Effector memory CD4-positive, alpha-beta T cell (primary cell): ENCODE measurements around the gene ZBTB46.

Experiments
- DNase-seq, 3 donors: peaks; one replicate each; pipeline ENCODE4 v3.0.0-alpha.2; 2020
- H3K27ac ChIP-seq: 2 replicates; pipeline ENCODE4 v1.7.0; 2013; ENCODE audit warnings: mild to moderate bottlenecking, low read length, moderate library complexity; ENCODE audit not compliant: insufficient read depth, poor library complexity, severe bottlenecking
- H3K27me3 ChIP-seq: replicated peaks from 2 replicates; pipeline ENCODE4 v1.7.0; 2013; ENCODE audit warnings: mild to moderate bottlenecking, low read length; ENCODE audit not compliant: insufficient read depth, control insufficient read depth, poor library complexity, severe bottlenecking
- H3K36me3 ChIP-seq: 2 replicates; pipeline ENCODE4 v1.7.0; 2013; ENCODE audit warnings: mild to moderate bottlenecking, low read length, moderate library complexity; ENCODE audit not compliant: control insufficient read depth, insufficient read depth
- H3K4me1 ChIP-seq: 2 replicates; pipeline ENCODE4 v1.7.0; 2013; ENCODE audit warnings: low read length, mild to moderate bottlenecking; ENCODE audit not compliant: control insufficient read depth, insufficient read depth, poor library complexity, severe bottlenecking
- H3K4me3 ChIP-seq: 2 replicates; pipeline ENCODE4 v1.7.0; 2013; ENCODE audit warnings: low read length, low read depth, mild to moderate bottlenecking; ENCODE audit not compliant: insufficient read depth, poor library complexity, severe bottlenecking
- H3K9me3 ChIP-seq: 2 replicates; pipeline ENCODE4 v1.7.0; 2013; ENCODE audit warnings: mild to moderate bottlenecking, low read length, moderate library complexity; ENCODE audit not compliant: control insufficient read depth

Gene ZBTB46

GRCh38 chr20:63864545-63864977 is 33.5 kb upstream of the ZBTB46 start:
- H3K36me3 ChIP-seq, result peaks cover 15% of the 10 kb centered on the region
- H3K9me3 ChIP-seq, result no peaks in the 10 kb centered on the region
- peak overlapping the region; percentile 75 for H3K27ac ChIP-seq
- peak overlapping the region; percentile 80 for H3K4me3 ChIP-seq
- no peak for DNase-seq
- no peaks in the 10 kb centered on the region for H3K27me3 ChIP-seq
- peaks cover 8% of the 10 kb centered on the region for H3K4me1 ChIP-seq

GRCh38 chr20:63863798-63864544 is 32.9 kb upstream of the ZBTB46 start:
- DNase-seq, result peak; percentile 66 to 71 (median 67)
- Histone ChIP-seq H3K4me3 (peak overlapping the region; percentile 80), H3K36me3 (peaks cover 9% of the 10 kb centered on the region), H3K9me3 (no peaks in the 10 kb centered on the region), H3K27me3 (no peaks in the 10 kb centered on the region), H3K4me1 (peaks cover 10% of the 10 kb centered on the region), H3K27ac (peak overlapping the region; percentile 75)

- Histone ChIP-seq H3K27me3 (no peaks in the 10 kb centered on the region), H3K4me1 (peaks cover 17% of the 10 kb centered on the region), H3K36me3 (peaks cover 7% of the 10 kb centered on the region), H3K27ac (peak overlapping the region; percentile 75), H3K4me3 (no peak overlapping the region), H3K9me3 (no peaks in the 10 kb centered on the region)
- DNase-seq, result no peak
Measured at GRCh38 chr20:63863021-63863797, 32.1 kb upstream of the ZBTB46 start.

DNA sequence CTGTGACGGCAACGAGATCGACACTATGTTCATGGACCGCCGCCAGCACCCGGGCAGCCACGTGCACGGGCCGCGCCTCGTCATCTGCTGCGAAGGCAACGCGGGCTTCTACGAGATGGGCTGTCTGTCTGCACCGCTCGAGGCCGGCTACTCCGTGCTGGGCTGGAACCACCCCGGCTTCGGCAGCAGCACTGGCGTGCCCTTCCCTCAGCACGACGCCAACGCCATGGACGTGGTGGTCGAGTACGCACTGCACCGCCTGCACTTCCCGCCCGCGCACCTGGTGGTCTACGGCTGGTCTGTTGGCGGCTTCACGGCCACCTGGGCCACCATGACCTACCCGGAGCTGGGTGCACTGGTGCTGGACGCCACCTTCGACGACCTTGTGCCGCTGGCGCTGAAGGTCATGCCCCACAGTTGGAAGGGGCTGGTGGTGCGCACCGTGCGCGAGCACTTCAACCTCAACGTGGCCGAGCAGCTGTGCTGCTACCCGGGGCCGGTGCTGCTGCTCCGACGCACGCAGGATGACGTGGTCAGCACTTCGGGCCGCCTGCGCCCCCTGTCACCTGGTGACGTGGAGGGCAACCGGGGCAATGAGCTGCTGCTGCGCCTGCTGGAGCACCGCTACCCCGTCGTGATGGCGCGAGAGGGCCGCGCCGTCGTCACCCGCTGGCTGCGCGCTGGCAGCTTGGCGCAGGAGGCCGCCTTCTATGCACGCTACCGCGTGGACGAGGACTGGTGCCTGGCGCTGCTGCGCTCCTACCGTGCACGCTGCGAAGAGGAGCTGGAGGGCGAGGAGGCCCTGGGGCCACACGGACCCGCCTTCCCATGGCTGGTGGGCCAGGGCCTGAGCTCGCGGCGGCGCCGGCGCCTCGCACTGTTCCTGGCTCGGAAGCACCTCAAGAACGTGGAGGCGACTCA is 31.2 kb upstream of the ZBTB46 start:
- Histone ChIP-seq H3K27me3 (no peaks in the 10 kb centered on the region), H3K4me3 (no peak overlapping the region), H3K36me3 (peaks cover 7% of the 10 kb centered on the region), H3K4me1 (peaks cover 26% of the 10 kb centered on the region), H3K9me3 (no peaks in the 10 kb centered on the region), H3K27ac (no peak overlapping the region)
- no peak for DNase-seq

DNA sequence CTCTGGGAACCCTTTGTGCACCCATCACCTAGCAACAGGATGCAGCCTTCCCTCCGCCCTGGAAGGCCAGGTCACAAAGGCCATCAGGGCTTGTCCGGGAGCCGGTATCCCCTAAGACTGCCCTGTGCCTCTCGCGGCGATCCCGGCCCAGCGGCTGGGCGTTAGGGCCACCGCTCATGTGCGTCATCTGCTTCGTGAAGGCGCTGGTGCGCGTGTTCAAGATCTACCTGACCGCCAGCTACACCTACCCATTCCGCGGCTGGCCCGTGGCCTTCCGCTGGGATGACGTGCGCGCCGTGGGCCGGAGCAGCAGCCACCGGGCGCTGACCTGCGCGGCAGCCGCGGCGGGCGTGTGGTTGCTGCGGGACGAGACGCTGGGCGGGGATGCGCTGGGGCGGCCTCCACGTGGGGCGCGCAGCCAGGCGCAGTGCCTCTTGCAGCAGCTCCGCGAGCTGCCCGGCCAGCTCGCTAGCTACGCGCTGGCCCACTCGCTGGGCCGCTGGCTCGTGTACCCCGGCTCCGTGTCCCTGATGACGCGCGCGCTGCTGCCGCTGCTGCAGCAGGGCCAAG is 30.4 kb upstream of the ZBTB46 start, which contains the start of gene ABHD16B:
Gene ABHD16B, plus strand, starts transcription at position 134 of the 570 bp plus-strand sequence. Its CDS starts 43 bp downstream, at position 177.
- H3K4me3 ChIP-seq, result no peak within 1 kb of the TSS
- H3K9me3 ChIP-seq, result no peaks in the 10 kb centered on the region
- no peak for DNase-seq
- H3K36me3 ChIP-seq, result peaks cover 7% of the 10 kb centered on the region
- H3K27ac ChIP-seq, result no peak within 1 kb of the TSS
- no peaks in the 10 kb centered on the region for H3K27me3 ChIP-seq
- peaks cover 26% of the 10 kb centered on the region for H3K4me1 ChIP-seq

DNA sequence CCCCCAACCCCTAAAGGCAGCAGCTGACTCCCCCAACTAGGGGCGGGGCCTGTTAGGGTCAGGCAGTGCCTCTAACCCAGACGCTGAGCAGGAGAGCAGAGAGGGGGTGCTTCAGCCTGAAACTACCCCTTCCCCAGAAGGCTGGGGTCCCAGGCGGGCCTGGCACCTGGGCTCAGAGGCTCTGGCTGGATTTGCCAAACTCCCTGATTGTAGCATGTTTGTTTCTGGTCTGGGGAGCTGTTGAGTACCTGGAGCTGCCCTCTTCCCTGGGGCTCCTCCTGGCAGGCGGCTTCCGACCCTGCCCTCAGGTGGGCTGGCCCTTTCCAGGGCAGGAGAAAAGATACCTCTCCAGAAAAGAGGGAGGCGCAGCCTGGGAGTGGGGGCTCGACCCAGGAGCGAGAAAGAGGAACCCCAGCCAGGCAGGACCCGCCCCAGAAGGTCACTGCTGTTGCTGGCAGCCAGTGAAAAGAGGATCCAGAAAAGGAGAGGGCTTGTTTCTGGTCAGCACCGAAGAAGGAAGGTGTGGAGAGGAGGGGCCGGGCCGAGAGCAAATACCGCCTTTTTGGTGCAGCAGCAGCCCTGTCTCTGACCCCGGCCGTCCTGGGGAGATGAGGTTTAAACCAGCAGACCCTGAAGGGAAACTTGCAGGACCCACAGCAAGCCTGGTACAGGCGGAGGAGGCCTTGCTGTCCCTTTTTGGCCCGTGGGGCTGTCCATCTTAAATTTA is 29.4 kb upstream of the ZBTB46 start:
- H3K27me3 ChIP-seq, result no peaks in the 10 kb centered on the region
- no peak for DNase-seq
- no peak overlapping the region for H3K4me3 ChIP-seq
- H3K9me3 ChIP-seq, result no peaks in the 10 kb centered on the region
- H3K27ac ChIP-seq, result no peak overlapping the region
- H3K4me1 ChIP-seq, result peaks cover 21% of the 10 kb centered on the region
- peaks cover 7% of the 10 kb centered on the region for H3K36me3 ChIP-seq

DNA sequence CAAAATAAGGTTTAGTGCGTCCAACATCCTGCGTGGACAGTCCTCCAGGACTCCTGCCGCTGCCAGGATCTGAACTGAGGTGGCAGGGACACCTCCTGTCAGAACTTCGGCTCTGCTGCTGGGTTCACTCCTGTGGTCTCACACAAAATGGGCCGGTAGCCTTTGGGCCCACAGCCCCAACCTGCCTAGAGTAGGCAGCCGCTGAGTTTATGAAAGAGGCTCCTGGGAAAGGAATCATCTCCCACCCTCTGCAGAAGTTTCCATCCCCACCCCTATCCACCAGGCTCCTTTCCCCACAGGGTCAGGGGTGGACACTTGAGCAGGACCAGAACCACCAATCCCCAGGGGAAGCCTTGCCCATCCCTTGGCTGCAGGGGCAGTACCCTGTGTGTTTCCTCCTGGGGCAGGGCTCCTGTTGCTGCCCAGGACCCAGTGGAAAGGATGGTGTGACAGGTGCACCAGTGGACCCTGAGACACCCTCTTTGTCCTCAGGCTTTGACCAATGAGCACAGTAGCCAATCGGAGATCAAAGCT is 28.2 kb upstream of the ZBTB46 start:
- no peak overlapping the region for H3K27ac ChIP-seq
- H3K4me1 ChIP-seq, result peaks cover 24% of the 10 kb centered on the region

DNA sequence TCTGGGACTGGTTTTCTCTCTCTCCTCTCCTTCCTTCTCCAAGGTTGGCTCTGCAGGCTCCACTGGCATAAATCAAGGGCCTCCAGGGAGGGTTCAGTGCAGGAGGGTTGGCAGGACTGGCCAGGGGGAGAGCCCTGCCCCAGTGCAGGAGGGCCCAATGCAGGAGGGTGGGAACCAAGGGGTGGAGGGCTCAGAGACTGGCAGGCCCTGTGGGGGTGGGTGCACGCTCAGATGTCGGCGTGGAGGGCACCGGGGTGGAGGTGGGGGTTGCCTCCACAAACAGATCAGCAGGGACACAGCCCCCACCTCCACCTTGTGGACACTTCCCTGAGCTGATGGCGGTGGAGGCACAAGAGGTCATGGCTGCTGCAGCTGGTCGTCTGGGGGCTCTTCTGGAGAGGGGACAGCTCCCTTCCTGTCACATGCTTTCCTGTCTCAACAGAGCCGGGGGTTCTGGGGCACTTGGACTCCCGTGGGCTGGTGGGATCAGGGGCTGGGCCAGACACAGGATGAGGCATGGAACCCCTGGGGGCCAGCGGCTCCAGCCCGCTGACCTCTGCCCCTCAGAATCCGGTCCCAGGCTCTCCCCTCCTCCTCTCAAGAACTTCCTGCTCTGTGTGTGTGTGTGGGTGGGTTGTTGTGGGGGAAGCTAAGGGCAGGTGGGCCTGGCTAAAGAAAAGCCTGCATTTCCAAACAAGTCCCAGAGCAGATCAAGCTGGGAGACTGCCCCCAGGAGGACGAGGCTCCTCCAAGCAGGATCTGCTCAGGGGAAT is 27.5 kb upstream of the ZBTB46 start:
- Histone ChIP-seq H3K27ac (no peak overlapping the region), H3K4me1 (peaks cover 28% of the 10 kb centered on the region), H3K36me3 (peaks cover 7% of the 10 kb centered on the region), H3K27me3 (no peaks in the 10 kb centered on the region), H3K9me3 (no peaks in the 10 kb centered on the region), H3K4me3 (no peak overlapping the region)
- DNase-seq, result no peak

More for the DNA sequence above, 28.2 kb upstream of the ZBTB46 start:
- Histone ChIP-seq H3K36me3 (peaks cover 7% of the 10 kb centered on the region), H3K4me3 (no peak overlapping the region), H3K9me3 (no peaks in the 10 kb centered on the region), H3K27me3 (no peaks in the 10 kb centered on the region)
- no peak for DNase-seq
